HG02852 (cell line): ENCODE results near the gene GCN1.

Experiments
- ATAC-seq: cut with Tn5 transposase; IDR thresholded peaks from one replicate; pipeline ENCODE4 v1.9.1; 2021; ENCODE audit warnings: mild to moderate bottlenecking, moderate library complexity; ENCODE audit not compliant: unreplicated experiment

The GCN1 gene

DNA sequence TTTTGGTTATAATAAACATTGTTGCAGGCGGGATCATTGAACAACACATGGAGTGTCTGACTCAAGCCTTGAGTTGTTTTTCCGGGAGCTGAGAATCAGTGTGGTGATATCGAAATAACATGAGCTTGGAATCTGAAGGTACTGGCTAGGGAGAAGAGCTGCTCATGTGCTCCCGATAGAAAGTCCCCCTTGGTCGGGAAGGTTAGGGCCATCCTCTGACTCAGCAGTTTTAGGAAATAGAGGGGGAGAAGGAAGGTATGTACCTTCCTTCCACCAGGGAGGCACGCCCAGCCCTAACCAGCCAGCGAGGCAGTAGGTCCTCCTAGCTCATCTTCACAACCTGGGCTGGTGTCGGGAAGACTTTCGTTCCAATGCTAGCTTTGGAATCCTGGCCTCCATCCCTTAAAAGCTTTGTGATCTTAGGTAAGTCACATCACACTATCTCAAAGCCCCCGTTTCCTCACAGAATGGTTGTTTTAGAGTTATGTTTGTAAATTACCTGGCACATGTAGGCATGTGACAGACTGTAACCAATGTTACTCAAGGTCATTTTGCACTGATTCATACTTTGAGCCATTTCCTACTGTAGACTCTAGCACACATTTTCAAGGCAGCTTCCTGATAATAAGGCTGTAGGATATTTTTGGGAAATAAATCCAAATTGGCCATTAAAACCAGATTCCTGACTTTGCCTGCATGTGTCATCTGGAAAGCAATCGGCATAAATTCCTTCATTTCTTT is 76.0 kb downstream of the GCN1 start:
- no peak for ATAC-seq

DNA sequence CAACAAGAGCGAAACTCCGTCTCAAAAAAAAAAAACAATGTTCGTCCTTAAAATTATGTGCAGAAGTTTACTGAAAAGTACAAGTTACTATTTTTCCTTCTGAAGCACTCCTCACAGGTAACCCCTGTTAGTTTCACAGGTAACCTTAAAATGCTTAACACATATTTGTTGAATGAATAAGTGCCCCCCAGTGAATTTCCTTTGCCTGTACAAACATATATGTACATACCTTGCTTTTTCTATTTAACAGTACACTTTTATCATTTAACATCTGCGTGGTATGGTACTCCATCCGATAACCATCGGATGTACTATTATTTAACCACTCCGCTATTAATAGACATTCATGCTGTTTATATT is 76.6 kb downstream of the GCN1 start:
- no peak for ATAC-seq

DNA sequence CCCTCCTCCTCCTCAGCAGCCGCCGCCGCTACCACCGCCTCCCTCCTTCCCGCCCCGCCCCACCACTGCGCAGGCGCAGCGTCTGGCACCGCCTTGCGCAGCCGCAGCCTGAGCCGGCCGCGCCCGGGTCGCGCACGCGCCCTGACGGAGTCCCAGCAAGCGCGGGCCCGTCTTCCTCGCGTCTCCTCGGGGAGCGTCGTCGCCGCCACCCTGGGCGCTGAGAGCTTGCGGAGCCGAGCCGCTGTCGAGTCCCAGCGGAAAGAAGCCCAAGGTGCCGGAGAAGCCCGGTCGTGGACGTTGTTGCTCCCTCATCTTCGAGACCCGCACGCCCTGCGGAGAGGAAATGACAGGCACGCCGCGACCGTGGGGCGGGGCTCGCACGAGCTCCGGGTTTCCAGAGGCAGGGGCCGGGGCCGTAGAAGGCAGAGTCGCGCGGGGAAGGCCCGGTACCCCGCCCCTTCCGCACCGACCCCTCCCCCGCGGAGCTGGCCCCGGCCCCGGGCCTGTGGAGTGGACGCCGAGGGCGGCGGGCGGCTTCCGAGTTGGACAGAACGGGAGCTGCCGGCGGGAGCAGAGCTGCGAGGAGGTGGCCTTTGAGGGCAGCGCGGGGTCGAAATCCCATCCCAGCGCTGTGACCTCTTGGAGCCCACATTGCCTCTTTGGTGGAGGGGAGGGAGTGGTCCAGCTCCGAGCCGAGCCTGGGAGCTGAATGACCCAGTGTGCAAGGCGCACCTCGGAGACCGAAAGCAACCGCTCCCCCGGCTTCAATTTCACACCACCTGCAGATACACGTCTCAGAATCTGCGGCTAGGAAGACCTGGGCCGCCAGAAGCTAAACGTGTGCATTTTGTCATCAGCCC is 77.5 kb downstream of the GCN1 start:
- peak; percentile 44 for ATAC-seq

DNA sequence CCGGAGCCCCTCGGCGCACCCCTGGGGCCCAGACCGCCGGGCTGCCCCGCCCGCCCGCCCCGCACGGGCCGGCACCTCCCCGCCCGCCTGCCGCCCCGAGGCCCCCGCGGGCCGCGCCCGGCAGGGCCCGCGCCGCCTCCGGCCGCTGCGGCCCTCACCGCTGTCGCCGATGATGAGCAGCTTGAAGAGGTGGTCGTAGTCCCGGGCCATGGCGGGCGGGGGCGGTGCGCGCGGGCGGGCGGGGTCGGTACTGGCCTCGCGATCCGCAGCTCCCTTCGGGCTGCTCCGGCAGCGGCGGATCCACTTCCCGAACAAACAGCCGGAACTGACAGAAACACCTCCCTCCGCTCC is 78.1 kb downstream of the GCN1 start, which contains the start of gene RAB35:
Gene RAB35, minus strand, starts transcription at position 313 of the 351 bp plus-strand sequence. Its CDS starts 103 bp downstream, at position 210.
- ATAC-seq: no peak

DNA sequence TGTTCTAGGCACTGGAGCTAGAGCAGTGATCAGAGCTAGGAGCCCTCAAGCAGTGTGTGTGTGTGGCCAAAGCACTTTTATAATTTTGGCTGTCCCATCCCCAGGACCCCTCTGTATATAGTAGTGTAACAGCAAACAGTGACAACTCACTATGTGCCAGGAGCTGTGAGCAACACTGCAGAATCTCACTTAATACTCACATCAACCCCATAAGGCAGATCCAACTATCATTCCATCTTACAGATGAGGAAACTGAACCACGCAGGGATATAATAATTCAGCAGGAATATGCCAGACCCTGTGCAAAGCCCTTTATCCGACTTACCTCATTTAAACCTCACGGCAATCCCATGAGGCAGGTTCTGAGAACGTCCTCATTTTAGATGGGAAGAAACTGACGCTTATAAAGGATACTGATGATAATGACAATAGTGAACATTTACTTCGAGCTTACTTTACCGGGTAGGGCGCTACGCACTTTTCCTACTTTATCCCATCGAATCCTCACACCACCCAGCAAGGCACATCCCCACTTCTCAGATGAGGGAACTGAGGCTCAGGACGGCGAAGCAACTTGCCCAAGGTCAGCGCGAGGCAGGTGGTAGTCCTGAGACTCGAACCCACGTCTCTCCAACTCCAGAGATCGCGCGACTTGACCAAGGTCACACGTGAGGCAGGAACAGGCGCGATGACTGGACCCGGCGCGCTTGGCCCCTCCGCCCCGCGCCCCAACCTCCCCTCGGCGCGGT is 78.6 kb downstream of the GCN1 start:
- peak; percentile 5 for ATAC-seq

DNA sequence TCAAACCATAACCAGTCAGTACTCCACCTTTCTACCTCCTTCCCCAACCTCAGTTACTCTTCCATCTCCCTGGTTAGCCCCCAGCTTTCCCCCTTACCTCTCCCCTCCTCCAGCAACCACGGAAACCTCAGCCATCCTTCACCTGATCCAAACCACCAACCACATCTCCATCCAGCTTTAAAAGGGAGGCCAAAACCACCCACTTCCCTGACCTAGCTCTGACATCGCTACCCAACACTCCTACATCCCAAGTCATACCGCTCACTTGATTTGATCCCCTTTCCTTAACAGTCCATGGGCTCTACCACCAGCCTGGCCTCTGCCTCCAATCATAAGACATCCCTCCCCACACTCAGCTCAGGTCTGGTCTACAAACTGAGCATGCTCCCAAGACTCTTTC is 79.4 kb downstream of the GCN1 start:
- no peak for ATAC-seq

DNA sequence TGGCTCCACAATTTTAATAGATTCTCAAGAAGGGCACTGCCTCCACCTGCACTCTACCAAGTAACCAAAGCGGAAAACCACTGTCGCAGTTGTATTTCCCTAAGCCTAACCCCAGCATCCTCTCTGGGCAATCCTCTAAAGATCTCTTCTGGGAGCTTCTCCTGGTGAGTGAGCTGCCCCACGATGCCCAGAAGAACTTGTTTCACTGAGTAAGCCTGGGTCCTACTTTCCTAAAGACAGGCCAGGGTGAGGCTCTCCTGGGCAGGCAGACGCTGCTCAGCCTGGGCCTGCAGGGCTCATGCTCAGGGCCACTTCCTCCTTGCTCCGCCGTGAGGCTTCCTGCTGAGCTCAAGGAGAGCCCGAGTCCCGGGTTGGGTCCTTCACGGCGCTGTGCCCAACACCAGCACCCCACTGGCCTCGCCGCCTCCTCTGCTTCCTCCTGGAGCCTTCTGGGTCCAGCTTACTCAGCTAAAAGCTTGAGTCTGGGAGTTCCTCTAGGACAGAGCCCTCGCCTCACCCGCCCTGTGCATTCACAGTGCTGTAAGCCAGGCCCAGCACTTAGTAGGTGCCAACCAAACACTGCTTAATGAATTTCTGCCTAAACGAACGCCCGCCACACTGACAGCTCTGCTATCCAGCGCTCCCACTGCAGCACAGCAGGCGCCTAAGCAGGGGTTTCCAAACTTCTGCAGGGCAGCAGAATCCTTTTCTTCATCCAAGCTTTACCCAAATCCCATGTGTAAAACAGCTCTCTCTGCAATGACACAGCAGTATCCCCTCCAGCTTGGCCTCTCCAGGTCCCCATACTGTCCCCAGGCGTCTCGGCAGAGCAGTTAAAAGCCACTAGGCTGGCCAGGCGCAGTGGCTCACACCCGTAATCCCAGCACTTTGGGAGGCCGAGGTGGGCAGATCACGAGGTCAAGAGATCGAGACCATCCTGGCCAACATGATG is 83.7 kb downstream of the GCN1 start:
- peak; percentile 58 for ATAC-seq

DNA sequence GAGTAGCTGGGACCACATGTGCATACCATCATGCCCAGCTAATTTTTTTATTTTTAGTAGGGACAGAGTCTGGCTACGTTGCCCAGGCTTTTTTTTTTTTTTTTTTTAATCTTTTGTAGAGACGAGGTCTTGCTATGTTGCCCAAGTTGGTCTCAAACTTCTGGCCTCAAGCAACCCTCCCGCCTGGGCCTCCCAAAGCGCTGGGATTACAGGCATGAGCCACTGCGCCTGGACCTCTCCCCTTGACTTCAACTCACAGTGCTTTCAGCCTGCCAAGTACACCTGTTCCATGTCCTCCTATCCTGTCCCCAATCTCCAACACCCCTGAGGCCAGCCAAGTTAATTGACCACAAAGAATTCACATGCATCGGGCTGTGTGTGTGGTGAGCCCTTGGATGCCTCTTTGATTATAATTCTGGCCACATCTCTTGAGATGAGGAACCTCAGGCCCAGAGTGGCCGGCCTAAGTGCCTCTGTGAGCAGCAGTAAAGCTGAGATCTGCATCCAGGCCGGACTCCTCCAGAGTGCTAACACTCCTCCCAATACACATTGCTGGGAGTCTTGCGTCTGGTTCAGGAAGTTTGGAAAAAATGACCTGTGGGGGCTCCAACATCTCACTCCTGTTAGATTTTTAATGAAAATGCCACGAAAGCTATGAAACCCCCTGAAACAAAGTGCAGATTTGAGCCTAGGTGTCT is 84.8 kb downstream of the GCN1 start:
- ATAC-seq: no peak

DNA sequence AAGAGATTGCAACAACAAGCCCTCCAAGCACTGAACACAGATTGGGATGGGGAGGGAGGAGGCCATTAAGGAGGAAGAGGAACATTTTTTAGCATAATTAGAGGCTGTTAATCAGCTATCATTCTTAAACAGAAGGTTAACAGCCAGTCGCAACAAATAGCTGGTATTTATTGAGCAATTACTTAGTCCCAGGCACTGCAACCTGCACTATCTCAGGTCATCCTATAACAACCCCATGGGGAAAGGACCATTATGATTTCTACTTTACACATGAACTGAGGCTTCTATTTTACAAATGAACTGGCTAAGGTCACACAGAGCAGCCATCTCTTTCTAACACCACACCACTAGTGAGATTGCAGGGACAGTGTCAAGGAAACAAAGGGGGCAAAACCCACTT is 88.4 kb downstream of the GCN1 start:
- ATAC-seq: no peak

DNA sequence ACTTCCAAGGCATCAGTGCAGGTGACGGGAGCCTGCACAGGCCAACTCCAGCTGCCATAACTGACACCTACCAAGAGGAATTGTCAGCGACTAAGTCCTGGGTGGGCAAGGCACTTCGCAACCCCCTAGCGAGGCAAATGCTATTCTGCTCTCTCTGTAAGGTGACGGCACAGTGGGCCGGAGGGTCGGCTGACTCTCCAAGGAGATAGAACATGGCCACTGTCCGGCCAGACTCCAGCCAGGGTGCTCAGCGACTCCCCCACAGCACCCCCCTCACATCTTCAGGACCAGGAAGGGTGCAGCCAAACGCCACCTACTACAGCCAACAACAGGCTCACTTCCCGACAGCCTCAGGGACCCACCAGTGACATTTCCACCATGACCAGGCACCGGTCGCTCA is 91.1 kb downstream of the GCN1 start:
- ATAC-seq: no peak

DNA sequence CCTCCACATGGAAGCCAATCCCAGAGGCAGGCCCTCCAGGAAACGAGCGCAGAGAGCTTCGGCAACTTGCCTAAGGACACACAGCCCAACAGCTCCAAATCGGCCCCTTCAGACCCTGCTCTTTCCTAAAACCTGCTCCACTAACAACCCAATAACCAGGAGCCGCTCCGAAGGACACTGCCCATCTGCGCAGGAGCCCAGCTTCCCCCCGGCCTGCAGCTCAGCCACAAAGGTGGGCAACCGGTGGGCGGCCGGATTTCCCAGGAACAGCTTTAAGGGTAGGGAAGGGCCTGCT is 91.5 kb downstream of the GCN1 start:
- no peak for ATAC-seq

DNA sequence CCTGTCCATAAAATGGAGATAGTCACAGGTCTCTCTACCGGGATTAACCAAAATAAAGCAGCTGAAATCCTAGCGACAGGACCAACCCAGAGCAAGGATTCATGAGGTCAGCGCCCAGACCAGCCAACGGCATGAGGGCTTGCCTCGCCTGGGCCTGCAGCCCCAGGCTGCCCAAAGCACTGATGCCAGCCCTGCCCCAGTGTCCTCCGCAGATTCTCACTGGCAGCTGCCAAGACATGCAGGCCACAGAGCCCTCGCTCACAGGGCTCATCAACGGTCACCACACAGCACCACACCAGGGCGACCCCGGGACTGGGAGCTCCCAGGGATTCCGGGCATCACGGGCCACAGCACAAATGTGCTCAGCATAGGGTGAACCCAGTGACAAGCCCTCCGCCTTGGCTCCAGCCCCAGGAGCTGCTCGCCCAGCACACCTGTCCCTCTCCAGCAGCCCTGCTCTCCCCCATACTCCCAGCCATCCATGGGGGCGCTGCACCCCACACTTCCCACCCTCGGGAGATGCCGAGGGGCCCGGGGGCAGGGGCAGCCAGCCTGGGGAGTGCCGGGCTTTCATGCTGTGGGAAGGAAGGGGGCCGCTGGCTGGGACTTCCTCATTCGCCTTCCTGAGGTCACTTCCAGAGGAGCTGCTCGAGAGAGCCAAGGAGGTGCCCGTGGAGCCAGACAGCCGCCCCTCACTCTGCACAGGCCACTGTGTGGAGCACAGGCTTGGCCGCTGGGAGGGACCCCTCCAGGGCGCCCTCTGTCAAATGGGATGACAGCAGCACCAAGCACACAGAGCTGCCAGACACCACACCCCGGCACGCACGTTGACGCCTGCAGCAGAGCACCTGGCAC is 92.1 kb downstream of the GCN1 start:
- no peak for ATAC-seq

DNA sequence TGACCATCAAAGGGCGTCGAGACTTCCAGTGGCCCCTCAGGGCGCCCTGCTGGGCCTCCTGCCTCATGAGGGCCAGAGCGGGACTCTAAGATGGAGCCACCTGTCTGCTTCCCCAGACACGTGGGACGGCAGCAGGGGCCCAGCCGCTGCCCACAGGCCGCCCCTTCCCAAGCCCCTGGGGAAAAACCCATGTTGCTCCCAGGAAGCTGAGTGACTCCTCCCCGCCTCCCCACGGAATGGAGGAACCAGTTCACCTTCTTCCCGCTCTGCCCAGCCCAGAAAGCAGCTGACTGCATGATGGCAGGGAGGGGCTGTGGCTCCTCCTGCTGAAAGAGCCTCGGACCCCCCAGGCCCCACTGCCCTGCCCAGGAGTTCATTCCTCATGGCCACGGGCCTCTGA is 92.9 kb downstream of the GCN1 start:
- ATAC-seq: no peak

DNA sequence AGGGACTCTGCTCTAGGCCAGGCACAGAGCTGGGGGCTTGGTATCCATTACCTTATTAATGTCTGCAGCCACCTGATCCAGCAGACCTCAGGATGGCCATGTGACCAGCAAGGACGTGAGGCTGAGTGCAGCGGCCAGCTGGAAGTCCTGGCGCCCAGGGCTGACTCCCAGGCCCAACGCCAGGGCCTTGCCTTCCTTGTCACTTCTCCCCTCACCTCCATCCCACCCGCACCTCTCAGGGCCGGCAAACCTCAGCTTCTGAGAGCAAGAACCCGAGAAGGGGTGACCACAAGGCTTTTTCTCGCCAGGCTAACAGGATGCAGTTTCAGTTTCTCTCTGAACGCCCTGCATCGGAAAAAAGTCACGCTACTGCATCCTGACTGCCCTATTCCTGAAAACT is 93.3 kb downstream of the GCN1 start:
- ATAC-seq: peak; percentile 67

DNA sequence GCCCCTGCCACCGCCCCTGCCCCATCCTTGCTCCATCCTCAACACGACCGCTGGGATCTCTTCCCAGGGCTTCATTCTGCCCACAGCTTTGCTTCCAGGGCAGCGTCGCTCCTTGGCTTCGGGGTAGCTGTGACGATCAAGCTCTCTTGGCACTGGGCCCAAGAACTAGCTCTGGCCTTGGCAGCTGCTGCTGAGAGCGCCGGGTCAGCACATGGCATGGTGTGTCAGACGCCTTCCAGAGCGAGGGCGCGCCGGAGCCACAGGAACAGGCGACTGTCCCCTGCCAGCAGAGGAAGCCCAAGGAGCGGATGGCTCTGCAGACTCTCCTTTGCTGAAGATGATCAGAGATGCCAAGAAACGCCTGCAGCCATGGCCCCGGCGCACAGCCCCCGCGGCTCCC is 93.9 kb downstream of the GCN1 start:
- no peak for ATAC-seq

DNA sequence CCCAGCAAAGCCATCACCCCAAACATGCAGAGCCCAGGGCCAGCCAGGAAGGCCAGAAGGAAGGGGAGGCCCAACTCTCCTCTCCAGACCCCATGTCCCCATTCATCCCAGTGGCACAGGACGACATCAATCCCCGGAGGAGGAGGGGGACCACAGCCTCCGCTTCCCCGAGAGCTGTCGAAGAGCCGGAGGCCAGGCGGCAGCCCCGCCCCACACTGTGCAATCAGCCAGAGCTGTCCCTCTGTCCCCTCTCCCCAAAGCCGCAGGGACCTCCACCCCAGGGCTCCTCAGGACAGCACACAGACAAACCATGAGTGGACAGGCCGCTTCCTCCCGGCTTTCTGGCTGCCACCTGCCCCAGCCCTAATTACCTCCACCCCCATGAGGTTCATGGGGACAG is 94.8 kb downstream of the GCN1 start:
- ATAC-seq: no peak

DNA sequence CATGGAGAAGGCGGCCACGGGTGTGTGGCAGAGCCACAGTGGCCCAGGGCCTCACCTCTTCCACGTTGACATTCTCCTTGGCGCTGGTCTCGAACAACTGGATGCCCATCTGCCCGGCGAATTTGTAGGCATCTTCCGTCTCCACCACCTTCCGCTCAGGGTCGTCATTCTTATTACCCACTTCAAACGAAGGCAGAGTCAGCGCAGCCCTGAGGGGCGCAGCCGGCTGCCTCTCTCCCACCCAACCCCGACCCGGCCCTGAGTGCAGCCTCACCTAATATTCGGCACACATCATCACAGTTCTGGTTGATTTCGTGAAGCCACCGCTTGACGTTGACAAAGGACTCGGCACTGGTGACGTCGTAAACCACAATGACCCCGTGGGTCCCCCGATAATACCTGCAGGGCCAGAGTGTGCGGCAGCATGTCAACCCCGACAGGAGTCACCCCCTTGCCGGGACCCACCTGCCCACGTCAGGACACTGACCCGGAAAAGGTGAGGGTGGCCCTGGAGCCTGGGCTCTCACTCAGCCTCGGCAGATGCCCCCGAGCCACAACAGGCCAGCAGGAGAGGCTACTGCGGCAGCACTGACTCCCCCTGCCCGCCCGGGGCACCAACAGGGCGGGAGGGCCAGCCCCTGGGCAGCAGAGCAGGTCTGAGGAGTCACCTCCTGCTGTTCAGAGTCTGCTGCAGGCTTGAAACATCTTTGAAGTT is 95.6 kb downstream of the GCN1 start:
- ATAC-seq: no peak

DNA sequence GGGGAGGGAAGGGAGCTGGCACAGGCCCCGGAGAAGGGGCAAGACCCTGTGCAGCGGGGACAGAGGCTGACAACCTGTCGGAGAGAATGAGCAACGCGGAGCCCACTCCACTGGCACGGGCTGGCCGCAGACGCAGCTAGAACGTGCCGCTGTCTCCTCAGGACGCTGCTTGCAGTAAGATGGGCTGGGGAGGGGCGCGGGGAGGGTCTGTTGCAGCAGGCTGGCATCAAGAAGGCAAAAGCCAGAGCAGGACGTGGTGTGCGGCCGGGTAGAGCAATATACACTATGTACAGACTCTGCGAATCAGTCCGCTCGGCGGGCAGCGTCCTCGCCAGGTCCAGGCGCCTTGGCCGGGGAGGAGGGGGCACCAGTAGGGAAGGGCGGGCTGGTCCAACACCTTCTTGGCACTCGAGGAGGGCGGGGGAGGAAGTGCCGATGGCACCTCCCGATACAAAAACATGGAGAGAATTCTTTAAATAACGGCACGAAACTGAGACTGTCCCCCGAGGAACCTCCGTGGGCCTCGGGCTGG is 97.8 kb downstream of the GCN1 start:
- ATAC-seq: no peak
